UCSD-AML1 (cell line): ENCODE results near the gene PLA2G4A.

Source experiments
- DNase-seq: peaks from one replicate; lab custom pipeline; 2025; ENCODE audit not compliant: unreplicated experiment; lab: John Stamatoyannopoulos, UW

PLA2G4A gene

GRCh38 chr1:186872291-186872690 lies 43.5 kb downstream of the PLA2G4A start:
- no peak for DNase-seq

GRCh38 chr1:186873687-186874086 lies 44.9 kb downstream of the PLA2G4A start:
- DNase-seq: no peak

GRCh38 chr1:186875896-186876835 lies 47.4 kb downstream of the PLA2G4A start:
- DNase-seq: no peak

- no peak for DNase-seq
Measured at GRCh38 chr1:186878356-186878755, 49.6 kb downstream of the PLA2G4A start.

GRCh38 chr1:186880982-186881381 lies 52.2 kb downstream of the PLA2G4A start:
- DNase-seq: no peak

GRCh38 chr1:186882372-186883134 lies 53.8 kb downstream of the PLA2G4A start:
- DNase-seq: no peak

GRCh38 chr1:186884251-186884650 lies 55.5 kb downstream of the PLA2G4A start:
- DNase-seq: no peak

GRCh38 chr1:186887203-186887602 lies 58.5 kb downstream of the PLA2G4A start:
- DNase-seq: no peak

- no peak for DNase-seq
Measured at GRCh38 chr1:186888367-186888766, 59.6 kb downstream of the PLA2G4A start.

- no peak for DNase-seq
Measured at GRCh38 chr1:186892936-186893335, 64.2 kb downstream of the PLA2G4A start.

GRCh38 chr1:186894415-186894814 lies 65.7 kb downstream of the PLA2G4A start:
- no peak for DNase-seq

GRCh38 chr1:186896211-186896610 lies 67.5 kb downstream of the PLA2G4A start:
- no peak for DNase-seq

- no peak for DNase-seq
Measured at GRCh38 chr1:186897008-186897407, 68.3 kb downstream of the PLA2G4A start.

GRCh38 chr1:186899577-186899976 lies 70.8 kb downstream of the PLA2G4A start:
- DNase-seq: no peak

GRCh38 chr1:186899977-186900376 lies 71.2 kb downstream of the PLA2G4A start:
- DNase-seq: no peak

GRCh38 chr1:186900539-186901237 lies 71.9 kb downstream of the PLA2G4A start:
- no peak for DNase-seq

GRCh38 chr1:186901631-186902030 lies 72.9 kb downstream of the PLA2G4A start:
- no peak for DNase-seq

- DNase-seq: peak; percentile 7
Measured at GRCh38 chr1:186903374-186904136, 74.8 kb downstream of the PLA2G4A start.

- DNase-seq: no peak
Measured at GRCh38 chr1:186904361-186904760, 75.6 kb downstream of the PLA2G4A start.

- DNase-seq: no peak
Measured at GRCh38 chr1:186905561-186905960, 76.8 kb downstream of the PLA2G4A start.

- DNase-seq: no peak
Measured at GRCh38 chr1:186915555-186915954, 86.8 kb downstream of the PLA2G4A start.
